NCI-H1694 treated with DMSO at 0.1 percent for 48 hours (cell line): ENCODE results near the gene NSMF.
A peak's percentile ranks its signal among the peaks of the same experiment; 100 is the strongest.

Source experiments
- DNase-seq: peaks from one replicate; lab custom pipeline; 2025; lab: John Stamatoyannopoulos, UW

Gene NSMF

DNA sequence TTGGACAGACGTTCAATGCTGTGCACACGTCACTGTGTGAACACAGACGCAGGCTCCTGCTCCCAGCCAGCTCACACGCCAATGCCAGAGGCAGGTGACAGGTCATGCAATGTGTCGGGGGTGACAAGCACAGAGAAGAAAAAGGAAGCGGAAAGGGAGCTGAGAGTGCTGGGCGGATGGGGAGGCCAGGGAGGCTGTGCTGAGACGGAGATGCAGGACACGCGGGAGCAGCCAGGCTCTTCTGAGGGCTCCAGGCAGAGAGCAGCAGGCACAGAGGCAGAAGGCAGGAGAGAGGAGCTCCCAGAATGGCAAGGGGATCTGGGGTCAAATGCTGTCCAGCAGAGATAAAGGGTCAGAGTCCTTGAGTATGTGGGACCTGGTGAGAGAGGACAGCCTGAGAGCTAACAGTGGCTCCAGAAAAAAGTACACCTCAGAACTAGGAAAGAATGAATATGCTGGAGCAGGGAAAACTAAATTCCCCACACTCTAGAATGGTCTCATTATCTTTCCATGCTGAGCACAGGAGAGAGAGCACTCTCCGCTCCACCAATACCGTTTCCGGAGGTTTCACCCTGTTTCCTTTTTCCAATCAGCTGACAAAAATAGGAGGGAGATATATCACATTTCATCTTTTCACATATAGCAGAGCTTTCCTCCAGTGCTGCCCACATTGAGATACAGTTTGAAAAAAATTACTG lies 32.8 kb upstream of the NSMF start:
- no peak for DNase-seq

DNA sequence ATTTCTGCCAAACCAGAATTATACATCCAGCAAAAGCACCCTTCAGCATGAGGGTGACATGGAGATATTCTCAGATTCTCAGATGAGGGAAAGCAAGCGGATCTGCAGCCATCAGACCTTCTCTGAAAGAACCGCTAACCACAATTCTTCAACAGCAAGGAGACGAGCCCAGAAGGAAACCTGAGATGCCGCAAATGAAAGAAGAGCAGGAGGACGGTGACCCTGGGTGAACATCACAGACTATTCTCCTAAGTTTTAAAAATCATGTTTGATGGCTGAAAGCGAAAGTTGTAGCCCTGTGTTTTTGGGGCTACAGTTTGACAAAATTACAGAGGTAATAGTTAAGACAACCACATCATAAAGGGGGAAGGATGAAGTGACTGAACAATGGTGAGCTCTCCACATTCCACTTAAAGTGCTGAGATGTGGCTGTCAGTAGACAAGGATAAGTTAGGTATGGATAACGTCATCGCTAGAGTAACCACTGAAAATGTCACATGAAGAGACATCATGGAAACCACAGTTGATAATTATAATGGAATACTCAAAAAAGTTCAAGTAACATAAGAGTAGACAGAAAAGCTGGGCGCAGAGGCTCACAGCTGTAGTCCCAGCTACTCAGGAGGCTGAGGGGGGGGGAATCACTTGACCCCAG lies 31.5 kb upstream of the NSMF start:
- DNase-seq: no peak

DNA sequence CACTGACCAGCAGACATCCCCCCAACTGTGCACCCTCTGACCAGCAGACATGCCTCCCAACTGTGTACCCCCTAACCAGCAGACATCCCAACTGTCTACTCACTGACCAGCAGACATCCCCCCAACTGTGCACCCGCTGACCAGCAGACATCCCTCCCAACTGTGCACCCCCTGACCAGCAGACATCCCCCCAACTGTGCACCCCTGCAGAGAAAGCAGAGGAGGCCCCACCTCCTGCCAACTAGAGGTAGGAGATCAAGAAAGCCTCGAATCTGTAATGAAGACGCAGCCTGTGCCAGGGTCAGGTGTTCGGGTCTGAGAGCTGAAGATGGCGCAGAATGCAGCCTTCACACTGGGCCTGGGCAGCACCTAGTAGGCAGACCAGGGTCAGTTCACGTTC lies 29.8 kb upstream of the NSMF start:
- no peak for DNase-seq

DNA sequence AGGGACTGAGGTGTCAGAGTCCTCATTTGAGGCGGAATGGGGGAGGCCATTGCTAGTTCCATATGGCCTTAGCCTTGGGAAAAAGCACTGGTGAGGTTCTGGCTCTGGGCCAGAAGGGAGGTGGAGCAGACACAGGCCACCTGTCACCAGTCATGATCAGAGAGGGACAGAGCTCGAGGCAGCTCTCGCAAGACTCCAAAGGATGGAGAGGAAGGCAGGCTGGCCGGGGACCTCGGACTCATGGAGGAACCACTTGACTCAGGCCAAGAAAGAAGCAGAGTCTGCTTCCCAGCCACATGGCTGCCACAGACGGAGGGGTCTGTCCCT lies 29.2 kb upstream of the NSMF start:
- DNase-seq: peak; percentile 84

DNA sequence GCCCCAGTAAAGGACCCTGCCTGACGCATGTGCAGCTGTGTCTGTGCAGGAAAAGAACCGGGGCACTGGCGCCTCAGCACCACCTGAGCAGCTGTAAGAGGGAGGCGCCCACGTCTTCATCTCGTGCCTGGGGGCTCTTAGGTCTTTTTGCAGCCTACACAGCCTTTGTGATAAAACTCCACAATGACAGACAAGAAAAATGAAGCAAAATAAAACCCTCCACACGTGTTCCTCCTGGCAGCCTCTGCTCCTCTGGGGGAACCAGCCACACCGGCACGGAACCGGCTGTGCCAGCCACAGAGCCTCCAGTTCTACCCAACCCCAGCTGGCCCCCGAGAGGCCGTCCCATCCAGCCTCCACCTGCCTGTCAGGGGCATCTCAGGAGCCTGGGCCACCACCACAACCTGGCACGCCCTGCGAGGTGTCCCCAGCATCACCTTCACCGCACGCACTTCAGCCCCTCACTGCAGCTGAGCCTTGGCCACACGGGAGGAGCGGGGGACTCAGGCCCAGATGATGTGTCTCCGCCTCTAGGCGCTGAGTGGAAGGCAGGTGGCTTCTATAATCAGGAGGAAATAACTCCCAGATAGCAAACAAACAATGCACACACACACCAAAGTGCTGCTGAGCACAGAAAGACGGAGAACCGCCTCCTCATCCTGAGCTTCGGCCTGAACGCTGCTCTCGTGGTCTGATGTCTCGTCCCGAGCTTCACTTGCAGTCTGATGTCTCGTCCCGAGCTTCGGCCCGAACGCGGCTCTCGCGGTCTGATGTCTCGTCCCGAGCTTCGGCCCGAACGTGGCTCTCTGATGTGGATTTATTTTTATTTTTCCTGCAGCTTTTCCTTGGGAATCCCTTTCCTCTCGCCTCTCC lies 28.6 kb upstream of the NSMF start:
- DNase-seq: peak; percentile 74

DNA sequence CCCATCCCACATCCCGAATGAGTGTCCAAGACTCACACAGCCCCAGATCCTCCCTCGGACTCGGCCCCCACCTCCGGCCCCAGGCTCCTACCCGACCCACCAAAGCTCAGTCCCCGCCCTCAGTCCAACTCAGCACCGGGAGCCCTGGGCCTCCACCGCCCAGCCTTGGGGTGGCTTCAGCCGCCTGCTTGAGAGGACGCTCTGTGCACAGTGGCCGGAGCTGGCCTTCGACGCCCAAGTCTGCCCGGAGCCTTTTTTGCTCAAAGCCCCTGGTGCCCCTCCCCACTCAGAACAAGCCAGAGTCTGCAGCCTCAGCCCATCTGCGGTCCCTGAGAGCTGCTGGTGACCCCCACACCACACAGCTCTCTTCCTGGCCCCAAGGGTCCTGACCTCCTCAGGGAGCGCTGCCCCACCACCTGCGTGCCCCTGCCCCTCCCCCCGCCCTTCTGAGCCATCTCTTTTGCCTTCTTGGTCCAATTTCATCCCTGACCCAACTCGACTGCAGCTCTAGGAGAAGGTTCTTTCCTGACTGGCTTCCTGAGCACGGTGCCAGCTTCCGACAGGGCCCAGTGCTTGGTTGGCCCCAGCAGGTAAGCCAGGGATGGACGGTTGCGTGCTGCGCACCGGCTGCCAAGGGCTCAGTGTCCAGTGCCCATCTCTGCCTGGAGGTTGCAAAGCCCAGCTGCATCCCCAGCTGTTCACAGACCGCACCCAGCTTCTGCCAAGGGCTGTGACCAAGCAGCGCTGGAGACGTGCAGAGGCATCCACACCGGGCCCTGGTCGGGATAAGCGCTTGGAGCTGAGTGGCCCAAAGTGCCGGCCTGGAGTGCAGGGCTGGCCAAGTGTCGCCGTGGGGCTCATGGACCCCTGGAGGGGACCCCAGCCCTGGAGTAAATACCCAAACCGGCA lies 27.7 kb upstream of the NSMF start:
- no peak for DNase-seq

DNA sequence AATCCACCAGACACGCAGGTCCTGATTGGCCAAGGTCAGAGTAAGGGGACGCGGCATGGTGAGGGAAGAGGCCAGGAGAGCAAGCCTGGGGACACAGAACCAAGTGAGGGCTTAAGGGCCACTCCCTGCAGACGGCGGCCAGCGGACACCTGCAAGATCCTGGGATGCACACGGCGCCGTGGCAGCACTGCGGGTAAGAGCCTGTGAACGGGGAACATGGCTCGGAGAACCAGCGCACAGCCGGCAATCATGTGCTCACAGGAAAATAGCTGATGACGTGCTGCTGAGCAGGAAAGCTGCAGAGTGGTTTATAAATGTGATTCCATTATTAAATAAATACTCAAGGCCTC lies 27.0 kb upstream of the NSMF start:
- no peak for DNase-seq

DNA sequence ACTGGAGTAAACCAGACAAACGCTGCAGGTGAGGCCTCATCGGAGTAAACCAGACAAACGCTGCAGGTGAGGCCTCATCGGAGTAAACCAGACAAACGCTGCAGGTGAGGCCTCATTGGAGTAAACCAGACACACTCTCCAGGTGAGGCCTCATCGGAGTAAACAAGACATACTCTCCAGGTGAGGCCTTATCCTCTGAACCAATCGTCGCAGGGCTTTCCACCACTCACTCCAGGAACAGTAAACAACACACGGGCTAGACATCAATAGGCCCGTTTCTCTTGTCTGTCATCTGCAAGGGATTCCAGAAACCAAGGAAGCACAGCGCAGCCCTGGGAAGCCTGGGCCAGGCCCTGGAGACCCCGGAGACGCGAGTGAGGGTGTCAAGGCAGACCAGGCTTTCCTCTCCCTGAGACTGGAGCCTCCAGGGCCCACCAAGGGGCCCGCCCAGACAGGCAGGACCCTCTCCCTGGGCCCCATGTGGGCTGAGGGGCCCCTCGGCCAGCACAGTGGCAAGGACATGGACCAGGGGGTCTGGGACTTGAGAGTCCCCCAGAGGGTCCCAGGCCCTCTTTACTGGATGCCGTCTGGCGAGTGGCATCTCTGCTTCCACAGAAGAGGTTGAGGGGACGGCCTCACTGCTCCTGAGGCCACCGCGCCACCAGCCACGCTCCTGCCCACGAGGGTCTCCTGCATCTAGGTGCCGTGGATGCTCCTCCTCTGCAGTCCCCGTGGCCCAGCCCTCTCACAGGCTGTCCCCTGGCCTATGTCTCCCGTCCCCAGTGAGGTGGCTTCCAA lies 26.4 kb upstream of the NSMF start:
- no peak for DNase-seq

DNA sequence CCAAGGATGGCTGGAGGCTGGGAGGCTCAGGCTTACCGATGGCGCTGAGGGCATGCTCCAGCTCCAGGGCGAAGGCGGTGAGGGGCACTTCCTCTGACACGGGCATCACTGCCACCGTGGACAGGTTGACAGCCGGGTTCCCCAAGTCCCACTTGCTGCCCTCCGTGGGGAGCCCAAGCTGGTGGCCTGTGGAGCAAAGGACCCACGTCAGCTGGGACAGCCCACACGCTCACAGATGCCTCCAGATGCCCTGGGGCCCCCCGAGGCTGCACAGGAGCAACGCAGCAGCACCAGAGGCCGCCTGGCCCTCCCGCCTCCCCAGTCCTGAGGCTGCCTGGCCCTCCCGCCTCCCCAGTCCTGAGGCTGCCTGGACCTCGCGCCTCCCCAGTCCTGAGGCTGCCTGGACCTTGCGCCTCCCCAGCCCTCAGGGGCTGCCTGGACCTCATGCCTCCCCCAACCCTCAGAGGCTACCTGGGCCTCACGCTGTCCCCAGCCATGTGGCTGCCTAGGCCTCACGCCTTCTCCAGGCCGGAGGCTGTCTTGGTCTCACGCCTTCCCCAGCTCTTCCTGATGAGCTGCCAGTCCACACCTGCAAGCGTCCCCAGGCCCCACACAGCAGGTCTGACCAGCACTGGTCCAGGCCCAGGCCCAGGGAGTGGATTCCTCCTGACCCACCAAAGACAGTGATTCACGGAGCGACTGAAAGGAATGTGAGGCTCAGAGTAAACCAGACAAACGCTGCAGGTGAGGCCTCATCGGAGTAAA lies 25.6 kb upstream of the NSMF start:
- DNase-seq: no peak

DNA sequence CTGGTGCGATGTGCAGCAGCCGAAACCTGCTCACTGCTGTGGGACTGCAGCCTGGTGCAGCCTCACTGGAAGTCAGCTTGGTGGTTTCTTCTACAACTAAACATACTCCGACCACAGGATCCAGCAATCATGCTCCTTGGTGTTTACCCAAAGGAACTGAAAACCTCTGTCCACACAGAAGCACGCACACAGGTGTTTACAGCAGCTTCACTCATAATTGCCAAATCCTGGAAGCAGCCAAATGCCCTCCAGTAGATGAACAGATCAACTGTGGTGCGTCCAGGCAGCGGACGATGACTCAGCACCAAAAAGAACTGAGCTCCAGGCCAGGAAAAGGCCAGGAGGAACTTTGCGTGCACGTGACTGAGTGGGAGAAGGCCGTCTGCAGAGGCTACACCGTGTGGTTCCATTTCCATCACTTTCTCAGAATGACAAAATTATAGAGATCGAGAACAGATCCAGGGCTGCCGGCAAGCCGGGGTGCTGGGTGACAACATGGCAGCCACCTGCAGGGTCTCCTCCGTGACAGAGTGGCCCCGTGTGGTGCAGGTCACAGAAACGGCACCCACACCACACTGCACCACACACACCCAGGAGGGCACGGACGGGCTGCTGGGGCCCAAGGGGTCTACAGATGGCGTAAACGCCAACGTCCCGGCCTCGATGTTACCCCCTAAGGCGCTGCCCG lies 23.1 kb upstream of the NSMF start:
- DNase-seq: no peak

DNA sequence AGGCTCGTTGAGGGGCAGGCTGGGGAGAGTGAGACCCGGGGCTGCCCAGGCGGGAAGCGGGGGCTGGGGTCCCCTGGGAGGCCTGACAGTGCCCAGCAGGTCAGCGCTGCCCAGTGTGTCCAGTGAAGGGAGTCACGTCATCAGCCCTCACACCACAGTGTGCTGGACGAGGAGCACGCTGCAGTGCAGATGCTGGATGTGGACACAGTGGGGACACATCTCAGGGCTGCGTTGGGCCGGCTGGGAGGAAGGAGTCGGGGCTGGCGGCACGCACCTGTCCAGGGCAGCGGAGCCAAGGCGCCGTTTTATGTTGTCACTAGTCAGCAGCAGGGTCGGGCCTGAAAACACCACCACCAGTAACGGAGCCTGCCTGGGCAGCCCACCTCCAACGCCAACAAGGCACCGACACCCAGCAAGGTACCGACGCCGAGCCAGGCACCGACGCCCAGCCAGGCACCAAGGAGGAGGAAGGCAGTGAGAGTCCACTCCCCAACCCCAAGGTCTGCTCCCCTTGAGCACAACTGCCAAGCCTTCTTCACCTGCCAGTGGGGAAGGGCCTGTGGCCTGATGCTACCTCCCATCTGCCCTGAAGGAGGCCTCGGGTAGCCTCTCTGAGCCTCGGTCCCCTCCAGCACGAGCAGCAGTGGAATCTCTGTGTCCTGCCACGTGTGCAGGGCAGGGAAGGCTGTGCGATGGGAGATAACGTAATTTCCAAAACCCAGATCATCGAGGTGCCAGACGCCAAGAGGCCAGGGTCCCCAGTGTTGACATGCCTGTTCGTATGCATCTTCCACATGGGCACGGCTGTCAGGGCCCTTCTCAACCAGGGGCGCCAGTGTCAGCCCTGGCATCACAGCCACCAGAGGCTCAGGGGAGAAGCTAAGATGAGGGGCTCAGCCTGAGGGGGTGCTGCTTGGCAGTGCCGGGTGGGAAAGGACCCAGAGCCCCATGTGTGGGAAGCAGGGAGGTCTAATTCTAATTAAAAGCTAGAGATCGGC lies 21.9 kb upstream of the NSMF start:
- no peak for DNase-seq

DNA sequence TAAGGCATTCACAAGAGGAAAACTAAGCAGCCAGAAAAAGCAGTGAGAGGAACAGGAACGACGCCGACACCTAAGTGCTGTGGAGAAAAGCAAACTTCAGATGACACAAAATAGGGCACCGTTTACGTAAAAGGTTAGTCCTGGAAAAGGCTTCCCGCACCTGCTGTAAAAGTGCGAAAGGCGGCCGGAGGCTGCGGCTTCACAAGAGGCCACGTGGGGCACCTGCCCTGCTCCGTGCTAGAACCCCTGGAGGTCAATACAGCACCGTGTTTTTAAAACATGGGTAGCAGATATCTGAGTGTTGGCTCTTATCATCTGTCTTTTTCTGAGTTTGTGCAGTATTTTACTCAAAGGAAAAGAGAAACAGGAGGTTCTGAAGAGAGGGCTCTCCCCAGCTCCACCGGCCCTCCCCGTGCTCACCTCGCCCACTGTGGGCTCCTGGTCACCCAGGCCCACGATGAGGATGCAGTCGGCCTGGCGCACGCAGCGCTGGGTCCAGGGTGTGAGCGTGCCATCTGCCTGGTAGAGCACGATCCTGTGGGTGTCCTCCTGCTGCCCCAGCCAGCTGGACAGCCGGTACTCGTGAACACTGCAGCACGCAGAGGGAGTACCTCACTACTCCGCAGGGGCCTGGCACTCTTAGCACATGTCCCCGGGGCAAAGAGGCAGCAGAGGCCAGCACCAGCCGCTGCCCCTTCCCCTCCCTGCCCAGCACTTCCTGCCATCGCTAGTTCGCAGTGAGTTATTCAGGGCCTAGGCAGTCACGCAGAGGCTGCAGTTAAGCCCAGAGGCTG lies 21.0 kb upstream of the NSMF start:
- no peak for DNase-seq

DNA sequence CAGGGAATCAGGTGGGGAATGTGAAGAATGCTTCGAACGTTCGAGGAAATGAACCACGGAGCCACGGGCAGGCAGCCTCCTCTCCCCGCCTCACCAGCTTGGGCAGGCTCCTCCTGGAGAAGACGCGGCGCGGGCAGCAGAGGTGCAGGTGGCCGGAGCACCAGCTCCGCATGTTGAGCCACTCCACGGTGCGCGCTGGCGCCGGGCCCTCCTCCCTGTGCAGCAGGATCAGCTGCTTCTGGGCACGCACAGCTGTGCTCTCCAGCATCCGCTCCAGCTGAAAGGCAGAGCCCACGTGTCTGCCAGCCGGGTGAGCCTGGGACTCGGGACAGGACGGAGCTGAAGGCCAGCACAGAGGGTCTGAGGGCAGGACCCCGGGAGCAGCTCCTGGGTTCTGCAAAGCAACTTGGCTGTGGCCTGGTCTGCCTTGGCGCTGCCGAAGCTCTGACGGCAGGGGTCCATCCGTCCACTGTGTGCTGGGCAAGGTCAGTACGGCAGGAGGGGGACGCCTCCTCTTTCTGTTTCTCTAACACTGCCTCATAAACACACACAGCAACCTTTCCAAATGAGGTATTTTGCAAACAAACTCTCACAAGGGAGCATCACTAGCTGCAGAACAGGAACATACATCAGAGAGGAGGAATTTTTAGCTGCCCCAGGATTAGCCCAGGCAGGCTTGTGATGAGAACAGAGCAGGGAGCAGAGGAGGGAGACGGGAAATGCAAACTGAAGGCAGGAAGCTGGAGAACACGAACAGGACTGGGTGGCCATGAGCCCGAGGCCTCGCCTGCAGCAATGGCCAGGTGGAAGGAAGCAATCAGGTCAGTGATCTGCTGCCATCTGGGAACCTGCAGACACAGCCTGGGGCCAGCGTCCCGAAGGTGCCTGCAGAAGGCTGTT lies 20.1 kb upstream of the NSMF start:
- no peak for DNase-seq

DNA sequence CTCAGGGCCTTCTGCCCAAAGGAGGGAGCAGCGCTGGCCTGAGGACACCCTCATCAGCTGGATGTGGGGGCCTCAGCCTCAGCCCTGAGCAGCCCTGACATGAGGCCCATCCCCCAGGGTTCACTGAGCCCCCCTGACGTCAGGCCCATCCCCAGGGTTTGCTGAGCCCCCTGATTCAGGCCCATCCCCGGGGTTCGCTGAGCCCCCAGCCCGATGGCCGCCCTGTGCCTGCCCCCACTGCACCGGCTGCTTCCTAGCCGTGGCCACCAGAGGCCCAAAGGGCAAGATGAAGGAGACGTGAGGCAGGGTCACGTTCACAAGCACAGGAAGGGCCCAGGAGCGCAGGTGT lies 19.5 kb upstream of the NSMF start:
- DNase-seq: no peak

DNA sequence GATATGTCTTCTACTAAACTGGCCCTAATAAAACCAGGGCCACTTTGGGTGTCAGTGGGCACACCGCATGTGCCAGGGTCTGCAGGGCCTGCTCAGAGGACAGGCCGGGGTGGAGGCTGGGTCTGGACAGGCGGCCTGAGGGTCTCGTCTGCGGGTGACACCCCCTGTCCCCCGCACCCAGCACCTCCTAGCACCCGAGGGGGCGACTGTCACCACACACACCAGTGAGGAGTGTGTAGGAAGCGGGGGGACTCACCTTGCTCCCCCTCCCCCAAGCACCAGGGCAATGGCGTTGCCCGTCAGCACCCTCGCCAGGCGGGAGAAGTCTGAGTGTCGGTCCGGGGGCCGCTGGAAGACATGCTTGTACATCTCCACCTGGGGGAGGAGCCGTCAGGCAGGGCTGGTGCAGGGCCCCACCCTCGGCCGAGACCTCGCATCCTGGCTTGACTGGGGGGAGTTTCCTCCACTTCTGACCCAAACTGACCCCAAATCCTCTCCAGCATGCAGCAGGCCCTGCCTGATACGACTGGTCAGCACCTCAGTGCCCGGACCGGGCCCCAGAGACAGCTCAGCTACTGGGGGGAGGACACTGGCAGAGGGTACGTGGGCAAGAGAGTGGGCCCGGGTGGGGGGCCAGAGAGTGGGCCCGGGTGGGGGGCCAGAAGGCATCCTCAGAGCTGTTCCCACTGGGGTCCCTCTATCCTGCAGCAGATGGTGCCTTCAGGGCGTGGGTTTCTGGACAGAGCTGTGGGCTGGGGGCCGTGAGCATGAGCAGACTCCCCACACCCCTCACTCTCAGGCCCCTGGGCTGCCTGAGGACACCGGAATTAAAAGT lies 18.9 kb upstream of the NSMF start:
- DNase-seq: no peak

DNA sequence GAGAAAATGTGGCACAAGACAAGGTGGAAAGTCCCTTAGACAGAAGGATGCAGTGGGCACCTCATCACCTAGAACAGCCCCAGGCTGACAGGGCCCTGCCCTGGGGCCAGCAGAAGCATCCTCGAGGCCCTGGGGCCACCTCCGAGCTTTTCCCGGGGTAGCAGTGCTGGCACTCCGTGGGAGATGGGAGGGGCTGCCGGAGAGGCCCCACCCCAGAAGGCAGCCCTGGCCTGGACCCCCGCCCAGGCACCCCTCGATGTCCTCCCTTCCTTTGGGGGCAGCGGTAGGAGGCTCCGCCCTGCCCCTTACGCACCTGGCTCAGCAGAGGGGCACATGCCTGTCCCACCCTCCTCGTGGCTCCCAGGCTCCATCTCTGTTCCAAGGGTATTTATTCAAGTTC lies 17.7 kb upstream of the NSMF start:
- DNase-seq: no peak
